GM10248 (cell line): ENCODE results near the gene CBLN3.

Experiments
- CTCF ChIA-PET: fragments of 300-600 bp; sonication (Branson Sonifier 250); formaldehyde crosslinking; extraction: SDS; loops from one replicate; lab custom pipeline; 2021; ENCODE audit warnings: antibody characterized with exemption; lab: Yijun Ruan, JAX
- POLR2A ChIA-PET: fragments of 350-650 bp; sonication (Branson Sonifier 250); formaldehyde crosslinking; extraction: SDS; loops from one replicate; lab custom pipeline; 2020; ENCODE audit warnings: antibody characterized with exemption; lab: Yijun Ruan, JAX
- DNase-seq: peaks from one replicate; pipeline ENCODE4 v3.0.0; 2012; ENCODE audit errors: extremely low spot score
- TF ChIP-seq, protein P1 (sequence below): IDR thresholded peaks from 2 replicates; pipeline ENCODE4 v1.5.1; 2012; ENCODE audit warnings: mild to moderate bottlenecking, low read depth; ENCODE audit errors: extremely low read depth, missing control alignments, control extremely low read depth

CBLN3 gene

DNA sequence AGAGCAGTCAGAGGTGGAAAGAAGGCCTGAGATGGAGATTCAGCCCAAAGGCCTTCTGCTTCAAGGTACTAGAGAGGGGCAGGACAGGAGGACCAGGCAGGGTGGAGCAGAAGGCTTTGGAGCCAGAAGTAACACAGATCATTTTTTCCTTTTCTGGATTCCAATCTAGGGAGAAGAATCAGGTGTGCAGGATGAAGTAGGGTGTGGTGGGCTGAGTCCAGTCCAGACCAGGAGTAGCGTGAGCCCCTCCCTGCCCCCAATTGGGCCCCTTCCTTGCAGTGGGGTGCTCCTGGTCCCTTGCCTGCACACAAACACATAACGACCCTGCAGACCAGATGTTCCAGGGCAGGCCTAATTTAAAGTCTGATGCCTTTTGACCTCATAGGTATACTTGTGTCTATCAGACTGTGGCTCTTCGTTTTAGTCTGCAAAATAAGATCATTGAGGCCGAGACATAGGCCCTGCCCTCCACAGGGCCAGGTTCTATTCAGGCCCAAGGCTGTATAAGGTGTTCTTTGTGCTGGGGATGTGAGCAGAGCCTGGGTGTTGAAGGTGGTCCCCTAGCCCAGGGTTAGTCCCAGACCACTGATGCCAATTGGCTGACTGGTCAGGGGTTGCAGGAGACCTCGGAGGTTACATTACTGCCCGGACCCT, 31.7 kb downstream of the CBLN3 start:
- TF ChIP-seq, protein P1, sequence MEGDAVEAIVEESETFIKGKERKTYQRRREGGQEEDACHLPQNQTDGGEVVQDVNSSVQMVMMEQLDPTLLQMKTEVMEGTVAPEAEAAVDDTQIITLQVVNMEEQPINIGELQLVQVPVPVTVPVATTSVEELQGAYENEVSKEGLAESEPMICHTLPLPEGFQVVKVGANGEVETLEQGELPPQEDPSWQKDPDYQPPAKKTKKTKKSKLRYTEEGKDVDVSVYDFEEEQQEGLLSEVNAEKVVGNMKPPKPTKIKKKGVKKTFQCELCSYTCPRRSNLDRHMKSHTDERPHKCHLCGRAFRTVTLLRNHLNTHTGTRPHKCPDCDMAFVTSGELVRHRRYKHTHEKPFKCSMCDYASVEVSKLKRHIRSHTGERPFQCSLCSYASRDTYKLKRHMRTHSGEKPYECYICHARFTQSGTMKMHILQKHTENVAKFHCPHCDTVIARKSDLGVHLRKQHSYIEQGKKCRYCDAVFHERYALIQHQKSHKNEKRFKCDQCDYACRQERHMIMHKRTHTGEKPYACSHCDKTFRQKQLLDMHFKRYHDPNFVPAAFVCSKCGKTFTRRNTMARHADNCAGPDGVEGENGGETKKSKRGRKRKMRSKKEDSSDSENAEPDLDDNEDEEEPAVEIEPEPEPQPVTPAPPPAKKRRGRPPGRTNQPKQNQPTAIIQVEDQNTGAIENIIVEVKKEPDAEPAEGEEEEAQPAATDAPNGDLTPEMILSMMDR, result no peak
- ChIA-PET POLR2A (no interaction called here), CTCF (interaction anchor here (1.1 to 2.0 kb wide), 3 partner anchors 15 to 66 kb away, joined by 3 to 9 read pairs (median 3); no protein-coding TSS in a partner anchor)
- DNase-seq, result no peak

DNA sequence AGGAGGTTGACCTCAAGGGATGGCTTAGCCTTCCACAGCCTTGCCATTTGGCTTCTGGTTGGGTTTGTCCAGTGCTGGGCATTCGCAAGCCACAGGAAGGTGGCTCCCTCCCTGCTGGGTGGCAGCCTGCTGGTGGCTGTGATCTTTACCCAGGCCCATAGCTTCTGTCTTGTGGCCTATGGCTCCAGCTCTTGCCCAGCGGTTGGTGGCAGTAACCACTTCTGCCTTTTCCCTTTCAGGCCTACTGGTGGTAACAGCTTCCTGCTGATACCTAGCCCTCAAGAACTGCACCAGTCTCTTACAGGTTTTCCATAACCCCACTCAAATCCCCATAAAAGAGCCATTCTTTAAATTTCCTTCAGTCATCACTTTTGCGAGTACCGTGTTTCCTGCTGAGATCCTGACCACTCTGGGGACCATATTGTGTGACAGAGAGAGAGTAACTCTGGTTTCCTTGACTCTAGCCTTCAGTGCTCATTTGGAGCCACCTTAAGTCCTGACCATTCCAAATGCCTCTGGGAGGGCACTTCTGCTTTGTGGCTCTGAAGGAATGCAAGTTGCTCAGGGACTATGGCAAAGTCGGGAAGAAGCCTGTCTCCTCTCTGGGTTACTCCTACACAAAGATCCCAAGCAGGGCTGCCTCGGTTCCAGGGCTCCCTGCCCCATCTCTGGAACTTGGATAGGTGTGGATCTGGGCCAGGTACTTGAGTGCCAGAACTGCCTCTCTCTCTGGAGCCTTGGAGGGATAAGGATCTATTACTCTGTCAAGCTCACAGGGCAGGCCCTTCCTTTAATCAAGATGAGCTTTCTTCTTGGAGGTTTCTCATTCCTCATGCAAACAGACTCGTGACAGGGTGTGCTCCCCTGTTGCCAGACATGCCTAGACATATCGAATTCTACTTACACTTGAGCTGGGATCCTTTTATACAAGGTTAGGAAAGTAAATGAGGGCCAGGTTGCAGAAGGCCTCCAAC, 33.6 kb downstream of the CBLN3 start:
- TF ChIP-seq, protein P1, result no peak
- no peak for DNase-seq
- POLR2A ChIA-PET, result no interaction called here
- CTCF ChIA-PET, result interaction anchor here (1.2 to 2.0 kb wide), 5 partner anchors 13 to 39 kb away, joined by 3 to 9 read pairs (median 4); no protein-coding TSS in a partner anchor

DNA sequence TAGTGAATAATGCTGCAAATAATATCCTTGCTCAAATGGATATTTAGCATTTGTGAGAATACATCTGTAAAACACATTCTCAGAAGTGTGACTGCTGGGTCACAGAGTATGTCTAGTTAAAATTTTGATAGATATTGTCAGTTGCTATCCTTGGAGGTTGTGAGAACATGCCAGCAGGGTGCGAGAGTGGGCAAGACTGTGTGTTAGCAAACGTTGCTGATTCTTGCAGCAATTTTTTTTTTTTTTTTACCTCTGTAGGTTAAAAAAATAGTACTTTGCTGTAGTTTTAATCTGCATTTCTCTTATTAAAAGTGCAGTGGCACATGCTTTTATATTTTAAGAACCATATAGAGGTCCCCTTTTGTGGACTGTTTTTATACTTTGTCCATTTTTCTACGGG, 35.2 kb downstream of the CBLN3 start:
- CTCF ChIA-PET, result interaction anchor here (1.3 kb wide), 1 partner anchor 25 kb away, joined by 4 read pairs; no protein-coding TSS in a partner anchor
- POLR2A ChIA-PET, result no interaction called here
- no peak for DNase-seq
- TF ChIP-seq, protein P1, result no peak

DNA sequence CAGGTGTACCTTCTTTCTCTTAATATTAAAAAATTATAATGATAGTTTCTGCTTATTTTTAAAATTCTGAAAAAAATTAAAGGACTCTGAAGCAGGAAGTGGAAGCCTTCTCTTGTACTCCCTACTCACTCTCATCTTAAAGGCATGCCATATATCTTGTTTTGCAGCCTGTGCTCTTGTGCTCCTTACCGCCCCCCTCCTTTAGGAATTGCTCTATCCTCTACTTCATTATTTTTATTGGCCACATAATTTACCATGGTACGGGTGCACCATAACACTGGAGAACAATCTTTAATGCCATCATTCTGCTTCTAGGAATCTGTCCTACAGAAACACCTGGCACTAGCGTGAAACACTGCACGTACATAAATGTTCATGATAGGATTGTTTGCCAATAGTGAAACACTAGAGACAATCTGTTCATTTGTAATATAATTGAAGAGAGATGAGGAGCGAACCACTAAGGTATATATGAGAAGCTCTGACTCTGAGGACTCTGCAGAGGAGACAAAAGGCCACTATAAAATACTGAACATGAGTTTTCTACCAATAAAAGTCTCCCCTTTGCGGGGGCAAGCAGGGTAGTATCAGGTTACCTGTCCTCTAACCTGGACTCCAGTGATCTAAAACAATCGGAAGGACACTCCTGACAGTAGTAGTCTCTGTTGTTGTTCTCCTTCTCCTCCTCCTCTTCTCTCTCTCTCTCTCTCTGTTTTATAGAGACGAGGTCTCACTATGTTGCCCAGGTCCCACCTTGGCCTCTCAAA, 37.0 kb downstream of the CBLN3 start:
- POLR2A ChIA-PET, result no interaction called here
- CTCF ChIA-PET, result interaction anchor here (1.7 kb wide), 1 partner anchor 27 kb away, joined by 4 read pairs; no protein-coding TSS in a partner anchor
- TF ChIP-seq, protein P1, result no peak
- no peak for DNase-seq

DNA sequence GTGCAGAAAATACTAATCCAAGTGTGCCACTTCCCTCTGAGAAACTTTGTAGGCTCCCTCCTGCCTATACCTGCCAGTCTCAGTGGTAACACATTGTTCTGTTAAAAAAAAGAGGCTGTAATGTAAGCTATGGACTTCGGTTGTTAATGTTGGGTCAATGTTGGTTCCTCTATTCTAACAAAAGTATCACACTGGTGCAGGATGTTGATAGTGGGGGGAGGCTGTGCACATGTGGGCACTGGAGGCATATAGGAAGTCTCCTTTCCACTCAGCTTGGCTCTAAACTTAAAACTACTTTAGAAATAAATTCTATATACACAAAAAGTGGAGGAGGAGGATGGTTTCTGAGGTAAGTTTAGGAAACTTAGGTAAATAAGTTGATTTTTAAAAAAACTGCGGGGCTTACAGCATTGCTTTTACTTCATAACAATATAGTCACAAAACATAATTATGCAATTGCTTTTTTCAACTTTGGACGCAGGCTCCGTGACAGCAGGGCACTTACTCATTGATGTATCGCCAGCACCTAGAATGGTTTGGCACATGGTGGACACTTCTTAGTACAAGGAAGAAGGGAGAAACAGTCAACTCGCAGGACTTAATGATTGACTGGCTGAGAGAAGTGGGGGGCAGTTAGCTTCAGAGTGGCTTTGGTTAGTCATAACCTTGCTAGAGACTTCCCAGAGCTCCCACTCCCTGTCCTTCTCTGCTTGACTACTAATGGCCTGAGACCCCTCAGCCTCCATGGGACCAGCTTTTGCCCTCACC, 38.6 kb downstream of the CBLN3 start:
- ChIA-PET POLR2A (no interaction called here), CTCF (interaction anchor here (1.2 to 1.7 kb wide), 3 partner anchors 26 to 83 kb away, joined by 3 to 6 read pairs (median 4); partner anchors contain the start of gene CIDEB)
- no peak for DNase-seq
- TF ChIP-seq, protein P1, result no peak
